ENCODE measurements around the gene RAC3. TPM values are rescaled to one million over a fixed set of nuclear protein-coding genes. Genes with fewer than 3 reads are reported as not detected.

RAC3 gene
- total RNA-seq, 6 experiments from 2014 or later, result 4.3 to 8.5 (median 5.6) TPM

DNA sequence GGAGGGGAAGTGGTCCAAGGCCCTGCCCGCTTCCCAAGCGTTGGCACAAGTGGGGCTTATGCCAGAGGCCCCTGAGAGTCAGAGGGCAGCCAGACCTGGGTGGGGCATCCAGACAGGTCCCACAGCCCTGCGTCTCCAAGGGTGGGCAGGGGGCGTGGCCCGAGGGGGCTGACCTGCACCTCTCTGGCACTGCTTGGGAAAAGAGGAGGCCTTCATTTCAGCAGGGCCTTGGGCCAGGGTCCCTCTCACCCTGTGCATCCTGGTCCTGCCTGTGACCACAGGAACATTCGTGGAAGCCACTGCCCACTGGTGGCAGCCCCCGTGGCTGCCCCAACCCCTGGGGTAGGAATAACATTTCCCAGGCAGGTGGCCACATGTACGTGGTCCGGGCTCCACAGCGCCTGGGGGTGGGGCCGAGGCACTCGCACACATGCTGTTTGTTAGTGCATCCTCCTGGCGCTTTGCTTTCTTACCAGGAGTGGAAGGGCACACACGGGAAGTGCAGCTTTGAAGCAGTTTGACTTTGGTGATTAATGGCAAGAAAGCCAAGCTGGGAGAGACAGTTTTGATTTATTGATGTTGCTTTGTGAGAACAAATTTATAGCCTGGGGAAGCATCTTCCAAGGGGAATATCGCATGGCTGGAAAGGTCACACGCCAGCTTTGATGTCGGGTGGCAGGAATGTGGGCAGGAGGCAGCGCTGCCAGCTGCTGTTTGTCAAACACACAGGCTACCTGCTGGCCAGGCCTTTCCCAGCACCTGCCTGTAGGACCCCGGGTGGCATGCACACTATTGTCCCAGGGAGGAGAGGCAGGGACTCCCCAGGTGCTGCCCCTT, 13.1 kb upstream of the RAC3 start:
- no peak for DNase-seq
- Mint-ChIP-seq H3K4me3 (no peak overlapping the region), H3K27me3 (ENCODE audit: insufficient read depth) (peaks cover 2% of the 10 kb centered on the region), H3K27ac (no peak overlapping the region), H3K4me1 (ENCODE audit: low read depth) (peaks cover 9% of the 10 kb centered on the region), H3K36me3 (ENCODE audit: low read depth) (no peaks in the 10 kb centered on the region), H3K9me3 (no peaks in the 10 kb centered on the region)
- TF ChIP-seq, protein P1, sequence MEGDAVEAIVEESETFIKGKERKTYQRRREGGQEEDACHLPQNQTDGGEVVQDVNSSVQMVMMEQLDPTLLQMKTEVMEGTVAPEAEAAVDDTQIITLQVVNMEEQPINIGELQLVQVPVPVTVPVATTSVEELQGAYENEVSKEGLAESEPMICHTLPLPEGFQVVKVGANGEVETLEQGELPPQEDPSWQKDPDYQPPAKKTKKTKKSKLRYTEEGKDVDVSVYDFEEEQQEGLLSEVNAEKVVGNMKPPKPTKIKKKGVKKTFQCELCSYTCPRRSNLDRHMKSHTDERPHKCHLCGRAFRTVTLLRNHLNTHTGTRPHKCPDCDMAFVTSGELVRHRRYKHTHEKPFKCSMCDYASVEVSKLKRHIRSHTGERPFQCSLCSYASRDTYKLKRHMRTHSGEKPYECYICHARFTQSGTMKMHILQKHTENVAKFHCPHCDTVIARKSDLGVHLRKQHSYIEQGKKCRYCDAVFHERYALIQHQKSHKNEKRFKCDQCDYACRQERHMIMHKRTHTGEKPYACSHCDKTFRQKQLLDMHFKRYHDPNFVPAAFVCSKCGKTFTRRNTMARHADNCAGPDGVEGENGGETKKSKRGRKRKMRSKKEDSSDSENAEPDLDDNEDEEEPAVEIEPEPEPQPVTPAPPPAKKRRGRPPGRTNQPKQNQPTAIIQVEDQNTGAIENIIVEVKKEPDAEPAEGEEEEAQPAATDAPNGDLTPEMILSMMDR (IDR thresholded peaks at IDR 0.05), result no peak

GRCh38 chr17:82018989-82019689, 12.3 kb upstream of the RAC3 start:
- Mint-ChIP-seq H3K27me3 (ENCODE audit: insufficient read depth) (peaks cover 2% of the 10 kb centered on the region), H3K4me3 (no peak overlapping the region), H3K4me1 (ENCODE audit: low read depth) (peaks cover 14% of the 10 kb centered on the region), H3K27ac (no peak overlapping the region), H3K9me3 (no peaks in the 10 kb centered on the region), H3K36me3 (ENCODE audit: low read depth) (no peaks in the 10 kb centered on the region)
- TF ChIP-seq, protein P1 (IDR thresholded peaks at IDR 0.05), result no peak
- no peak for DNase-seq

DNA sequence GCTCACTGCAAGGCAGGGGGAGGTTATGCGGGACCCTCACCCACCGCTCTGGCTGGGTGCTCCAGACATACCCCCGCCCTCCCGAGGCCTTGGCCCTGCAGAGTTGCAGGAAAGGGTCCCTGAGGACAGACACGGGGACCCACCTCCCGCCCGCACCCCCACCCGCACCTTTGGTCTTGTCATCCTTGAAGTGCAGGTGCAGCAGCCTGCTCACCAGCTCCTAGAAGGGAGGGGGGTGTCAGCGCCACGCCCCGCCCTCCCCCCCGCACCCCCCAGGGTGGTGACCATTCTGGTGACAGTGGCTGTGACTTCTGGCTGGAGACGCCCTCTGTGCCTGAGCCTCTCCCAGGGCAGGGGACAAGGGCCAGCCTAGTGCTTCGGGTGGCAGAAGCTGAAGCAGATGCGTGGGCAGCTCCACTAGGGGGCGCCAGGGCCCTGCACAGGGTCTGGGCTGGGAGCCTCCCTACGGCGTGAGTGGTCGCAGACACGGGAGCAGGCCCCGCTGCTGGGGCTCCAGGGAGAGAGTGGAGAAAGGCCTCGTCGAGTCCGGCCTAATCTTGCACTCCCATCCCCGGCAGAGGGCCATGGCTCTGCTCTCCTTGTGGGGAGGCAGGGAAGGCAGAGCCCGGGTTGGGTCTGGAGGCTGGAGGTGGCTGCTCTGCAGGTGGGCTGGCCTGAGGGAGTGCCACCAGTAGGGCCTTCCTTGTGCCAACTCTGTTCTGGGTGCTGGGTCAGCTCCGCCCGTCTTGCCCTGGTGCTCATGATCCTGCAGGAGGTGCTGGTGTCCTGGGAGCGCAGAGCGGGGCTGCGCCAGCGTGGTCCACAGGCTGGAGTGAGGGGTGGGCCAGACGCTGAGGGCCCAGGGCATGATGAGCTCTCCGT, 11.5 kb upstream of the RAC3 start:
- no peak overlapping the region for H3K27ac Mint-ChIP-seq
- TF ChIP-seq, protein P1 (IDR thresholded peaks at IDR 0.05), result peak; percentile 86
- peaks cover 2% of the 10 kb centered on the region for H3K27me3 Mint-ChIP-seq (ENCODE audit: insufficient read depth)
- peaks cover 17% of the 10 kb centered on the region for H3K4me1 Mint-ChIP-seq (ENCODE audit: low read depth)
- DNase-seq, result no peak
- H3K36me3 Mint-ChIP-seq (ENCODE audit: low read depth), result no peaks in the 10 kb centered on the region
- no peaks in the 10 kb centered on the region for H3K9me3 Mint-ChIP-seq
- no peak overlapping the region for H3K4me3 Mint-ChIP-seq

- Mint-ChIP-seq H3K4me1 (ENCODE audit: low read depth) (peaks cover 17% of the 10 kb centered on the region), H3K4me3 (no peak overlapping the region), H3K9me3 (no peaks in the 10 kb centered on the region), H3K27ac (peak overlapping the region; percentile 13; the same call in 1 of the 2 replicates), H3K36me3 (ENCODE audit: low read depth) (no peaks in the 10 kb centered on the region), H3K27me3 (ENCODE audit: insufficient read depth) (peaks cover 2% of the 10 kb centered on the region)
- no peak for DNase-seq
- TF ChIP-seq, protein P1 (IDR thresholded peaks at IDR 0.05), result no peak
Observed at GRCh38 chr17:82020572-82021106, 10.8 kb upstream of the RAC3 start.
